NCI-H1436 (cell line): ENCODE measurements around the gene KLK3.
A peak's percentile ranks its signal among the peaks of the same experiment; 100 is the strongest.

Experiments used
- DNase-seq: peaks from one replicate; lab custom pipeline; 2025; lab: John Stamatoyannopoulos, UW

Gene KLK3

DNA sequence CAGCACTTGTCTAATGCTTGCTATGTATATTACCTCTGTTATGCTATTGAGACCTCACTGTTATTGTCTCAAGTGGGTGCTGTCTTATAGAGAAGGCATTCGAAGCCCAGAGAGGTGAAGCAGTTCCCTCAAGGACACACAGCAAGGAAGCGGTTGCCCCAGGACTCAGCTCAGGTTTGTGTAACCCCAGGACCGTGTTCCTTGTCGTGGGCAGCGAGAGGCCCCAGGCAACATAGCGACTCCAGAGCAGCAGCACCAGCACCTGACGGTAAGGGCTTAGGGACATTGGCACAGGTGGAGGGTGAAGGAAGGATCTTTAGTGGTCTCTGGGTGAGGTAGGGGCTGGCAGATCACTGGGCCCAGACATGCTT, 23.7 kb upstream of the KLK3 start:
- no peak for DNase-seq

DNA sequence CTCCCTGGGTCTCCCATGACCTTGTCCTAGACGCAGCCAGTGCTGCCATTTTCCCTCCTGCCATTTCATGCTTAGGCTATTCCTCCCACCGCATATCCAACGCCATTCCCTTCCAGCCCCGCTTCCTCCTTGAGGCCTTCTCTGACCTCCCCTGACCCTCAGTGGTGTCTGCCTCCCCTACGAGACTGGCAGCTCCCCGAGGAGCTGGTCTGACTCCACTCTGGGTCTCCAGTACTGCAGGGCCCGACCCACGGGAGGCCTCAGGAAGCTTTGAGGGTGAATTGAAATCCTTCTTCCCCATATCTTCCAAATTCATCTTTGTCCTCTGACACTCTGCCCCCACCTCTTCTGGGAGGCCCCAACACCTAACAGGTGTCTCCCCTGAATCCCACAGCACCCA, 22.0 kb upstream of the KLK3 start:
- DNase-seq = no peak

DNA sequence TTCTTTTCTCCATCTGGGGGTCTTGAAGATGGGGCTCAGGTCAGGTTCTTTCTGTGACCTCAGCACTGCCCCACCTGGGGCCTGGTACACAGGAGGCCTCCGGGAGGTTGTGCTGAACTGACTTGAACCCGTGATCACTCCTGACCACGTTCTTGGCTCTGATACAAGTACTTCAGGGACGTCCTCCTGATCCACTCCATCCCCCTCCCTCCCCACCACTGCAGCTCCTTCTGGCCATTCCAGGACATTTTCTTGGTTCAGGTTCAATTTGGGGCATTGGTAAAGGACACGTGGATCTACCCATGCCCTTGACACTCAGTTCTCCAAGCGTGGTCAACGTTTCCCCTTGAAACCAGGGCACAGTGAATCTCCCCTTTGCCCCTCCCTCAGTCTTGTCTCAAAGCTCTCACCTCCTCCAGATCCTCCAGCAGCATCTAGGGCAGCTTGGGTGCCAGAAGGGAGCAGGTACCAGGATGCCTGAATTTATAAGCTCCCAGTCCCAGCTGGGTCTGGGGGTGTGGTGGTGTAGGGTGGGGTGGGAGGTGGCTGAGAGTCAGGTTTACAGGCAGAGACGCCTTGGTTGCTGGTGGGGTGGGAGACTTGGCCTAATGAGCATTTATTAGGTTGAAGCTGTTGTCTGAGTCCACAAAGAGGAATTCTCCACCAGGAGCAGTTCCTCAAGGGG, 21.5 kb upstream of the KLK3 start, which contains the start of gene KLK15:
Gene KLK15, minus strand, starts transcription at position 458 of the 685 bp plus-strand sequence. CDS start 2,082 bp downstream, outside the sequence.
- no peak for DNase-seq

DNA sequence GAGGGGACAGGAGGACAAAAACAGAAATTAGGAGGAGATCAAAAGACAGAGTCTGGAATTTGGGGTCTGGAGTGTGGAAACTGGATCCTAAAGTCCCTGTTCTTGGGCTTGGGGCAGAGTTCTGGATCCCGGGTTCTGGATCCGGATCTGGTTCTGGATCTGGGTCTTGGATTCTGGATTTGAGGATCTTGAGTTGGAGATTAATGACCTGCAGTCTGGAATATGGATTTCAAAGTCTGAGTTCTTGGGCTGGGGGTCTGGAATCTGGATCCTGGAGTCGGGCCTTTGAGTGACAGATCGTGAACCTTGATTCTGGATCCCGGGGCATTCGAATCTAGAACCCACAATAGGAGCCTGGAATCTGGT, 20.9 kb upstream of the KLK3 start:
- no peak for DNase-seq

DNA sequence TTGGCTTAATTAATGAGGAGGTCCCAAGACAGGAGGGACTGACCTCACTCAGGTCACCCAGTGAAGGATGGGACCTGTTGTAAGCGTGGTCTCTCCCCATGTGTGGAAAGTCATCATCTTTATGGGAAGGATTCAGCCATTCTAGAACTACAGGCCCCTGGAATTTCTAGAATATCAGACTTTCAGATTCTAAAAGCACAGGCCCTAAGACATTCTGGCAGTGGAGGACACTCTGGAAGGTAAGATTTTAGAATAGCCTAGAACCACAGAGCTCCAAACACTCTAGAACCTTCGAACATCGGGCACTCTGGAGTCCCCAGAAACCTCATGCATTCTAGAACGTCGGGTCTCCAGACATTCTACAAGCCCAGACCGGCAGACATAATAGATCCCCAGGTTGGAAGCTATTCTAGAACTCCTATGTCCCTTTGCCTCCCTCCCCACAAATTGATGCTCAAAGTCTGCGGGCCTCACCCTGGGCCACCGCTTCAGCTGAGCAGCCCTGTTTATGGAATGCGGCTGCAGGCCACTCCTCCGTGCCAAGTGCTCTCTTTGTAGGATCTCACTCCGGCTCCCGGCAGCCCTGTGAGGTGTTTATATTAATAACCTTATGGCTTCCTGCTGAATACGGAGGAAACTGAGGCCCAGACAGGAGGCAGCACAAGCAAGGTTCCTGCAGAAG, 19.5 kb upstream of the KLK3 start:
- DNase-seq = no peak

DNA sequence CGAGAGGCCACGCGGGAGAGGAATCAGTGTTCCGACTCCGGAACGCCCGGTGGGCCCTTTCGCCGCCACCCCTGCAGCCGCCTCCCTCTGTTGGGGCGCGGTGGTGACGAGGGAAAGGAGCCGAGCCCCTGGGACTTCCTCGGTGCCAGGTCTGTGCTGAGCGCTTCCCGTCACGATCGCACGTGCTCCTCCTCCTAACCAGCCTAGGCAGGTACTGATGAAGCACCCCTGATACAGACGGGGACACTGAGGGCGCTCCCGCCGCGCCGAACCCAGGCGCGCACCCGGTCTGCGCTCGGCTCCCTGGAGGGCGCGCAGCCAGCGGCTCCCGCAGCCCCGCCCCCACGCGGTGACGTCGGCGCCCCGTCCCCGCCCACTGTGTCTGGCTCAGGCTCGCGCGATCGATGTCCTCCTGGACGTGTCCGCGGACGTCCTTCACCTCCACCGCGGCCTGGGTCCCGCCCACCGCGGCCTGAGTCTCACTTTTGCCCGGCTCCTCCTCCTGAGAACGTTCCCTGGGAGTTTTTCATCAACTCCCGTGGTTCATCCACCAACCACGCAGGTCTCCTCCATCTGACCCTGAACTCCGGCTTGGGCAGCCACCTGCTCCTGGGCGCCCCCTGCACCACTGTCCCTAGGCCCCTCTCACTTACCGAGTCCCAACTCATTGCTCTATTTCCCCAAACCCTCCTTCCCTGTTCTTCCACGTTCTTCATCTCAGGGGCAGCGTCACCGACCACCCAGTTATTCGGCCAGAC, 18.8 kb upstream of the KLK3 start:
- peak; percentile 82 for DNase-seq

DNA sequence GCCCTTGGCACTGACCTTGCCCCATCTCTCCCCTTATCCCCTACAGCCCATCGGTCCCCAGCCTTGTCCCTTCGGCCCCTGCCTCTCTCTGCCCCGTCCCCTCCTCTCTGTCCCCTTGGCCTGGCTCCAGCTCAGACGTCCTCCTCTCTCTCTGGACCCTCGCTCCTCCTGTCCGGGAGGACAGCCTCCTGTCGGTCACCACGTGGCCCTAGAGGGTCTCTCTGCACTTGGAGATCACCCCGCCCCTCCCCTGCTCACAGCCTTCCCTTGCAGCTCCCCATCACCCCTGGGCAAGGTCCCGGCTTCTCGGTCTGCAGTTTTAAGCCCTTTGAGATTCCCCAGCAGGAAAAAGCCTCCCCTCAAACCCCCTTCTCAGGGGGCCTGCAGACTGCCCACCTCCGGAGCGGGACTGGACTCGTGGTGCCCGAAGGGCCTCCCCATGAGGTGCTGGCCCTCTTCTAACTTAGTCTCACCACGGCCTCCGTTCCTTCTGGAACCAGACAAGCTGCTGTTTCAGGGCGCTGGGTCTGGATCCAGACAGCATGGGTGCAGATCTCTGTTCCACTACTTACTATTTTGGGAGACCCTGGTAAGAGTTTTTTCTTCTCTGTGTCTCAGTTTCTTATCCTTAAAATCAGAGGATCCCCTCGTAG, 18.0 kb upstream of the KLK3 start:
- DNase-seq = no peak

DNA sequence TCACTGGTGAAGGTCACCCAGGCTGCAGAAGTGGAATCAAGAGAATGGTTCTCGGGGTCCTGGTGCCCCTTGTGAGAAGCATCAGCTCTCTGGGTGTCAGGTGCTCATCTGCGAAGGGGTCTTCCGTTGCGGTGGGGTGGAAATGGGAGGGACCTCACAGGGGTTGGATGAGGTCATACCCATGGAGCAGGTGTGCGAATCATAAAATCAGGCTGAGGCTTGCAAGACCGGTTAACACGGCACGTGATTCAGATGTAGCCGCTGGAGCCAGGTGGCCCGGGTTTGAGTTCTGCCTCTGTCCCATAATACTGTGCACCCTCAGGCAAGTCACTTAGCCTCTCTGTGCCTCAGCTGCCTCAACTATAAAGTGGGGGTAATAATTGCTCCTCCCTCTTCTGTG, 17.4 kb upstream of the KLK3 start:
- DNase-seq = peak; percentile 51

DNA sequence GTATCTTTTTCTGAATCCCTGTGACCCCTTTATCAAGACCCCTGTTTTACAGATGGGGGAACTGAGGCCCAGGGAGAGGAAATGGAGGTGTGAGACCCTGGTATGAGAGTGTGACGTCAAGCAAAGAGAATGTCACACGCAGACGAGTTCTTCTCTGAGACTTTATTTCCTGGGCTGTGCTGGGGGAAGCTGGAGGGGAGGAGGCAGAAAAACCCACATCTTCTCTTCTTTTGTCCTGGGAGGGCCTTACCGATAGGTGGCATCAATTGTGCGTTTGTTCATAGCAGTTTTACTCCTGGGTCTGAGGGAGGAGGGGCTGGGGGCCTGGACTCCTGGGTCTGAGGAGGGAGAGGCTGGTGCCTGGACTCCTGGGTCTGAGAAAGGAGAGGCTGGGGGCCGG, 16.5 kb upstream of the KLK3 start:
- DNase-seq = peak; percentile 27

DNA sequence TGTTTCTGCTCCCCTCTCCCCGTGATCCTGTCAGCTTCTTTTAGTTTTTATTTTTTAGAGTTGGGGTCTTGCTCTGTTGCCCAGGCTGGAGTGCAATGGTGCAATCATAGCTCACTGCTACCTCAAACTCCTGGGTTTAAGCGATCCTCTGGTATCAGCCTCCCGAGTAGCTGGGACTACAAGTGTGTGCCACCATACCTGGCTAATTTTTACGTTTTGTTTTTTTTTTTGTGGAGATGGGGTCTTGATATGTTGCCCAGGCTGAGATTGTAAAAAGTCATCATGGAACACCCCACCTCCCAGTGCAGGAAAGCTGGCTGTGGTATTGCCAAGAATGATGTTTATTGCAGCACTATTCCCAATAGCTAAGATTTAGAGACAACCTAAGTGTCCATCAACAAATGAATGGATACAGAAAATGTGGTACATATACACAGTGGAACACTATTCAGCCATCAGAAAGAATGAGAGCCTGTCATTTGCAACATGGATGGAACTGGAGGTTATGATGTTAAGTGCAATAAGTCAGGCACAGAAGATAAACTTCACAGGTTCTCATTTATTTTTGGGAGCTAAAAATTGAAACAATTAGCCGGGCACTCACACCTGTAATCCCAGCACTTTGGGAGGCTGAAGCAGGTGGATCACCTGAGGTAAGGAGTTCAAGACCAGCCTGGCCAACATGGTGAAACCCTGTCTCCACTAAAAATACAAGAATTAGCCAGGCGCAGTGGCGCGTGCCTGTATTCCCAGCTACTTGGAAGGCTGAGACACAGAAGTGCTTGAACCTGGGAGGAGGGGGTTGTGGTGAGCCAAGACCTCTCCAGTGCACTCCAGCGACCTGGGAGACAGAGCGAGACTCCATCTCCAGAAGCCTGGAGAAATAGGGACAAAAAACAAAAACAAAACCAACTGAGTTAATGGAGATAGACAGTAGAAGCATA, 14.7 kb upstream of the KLK3 start:
- DNase-seq = no peak

DNA sequence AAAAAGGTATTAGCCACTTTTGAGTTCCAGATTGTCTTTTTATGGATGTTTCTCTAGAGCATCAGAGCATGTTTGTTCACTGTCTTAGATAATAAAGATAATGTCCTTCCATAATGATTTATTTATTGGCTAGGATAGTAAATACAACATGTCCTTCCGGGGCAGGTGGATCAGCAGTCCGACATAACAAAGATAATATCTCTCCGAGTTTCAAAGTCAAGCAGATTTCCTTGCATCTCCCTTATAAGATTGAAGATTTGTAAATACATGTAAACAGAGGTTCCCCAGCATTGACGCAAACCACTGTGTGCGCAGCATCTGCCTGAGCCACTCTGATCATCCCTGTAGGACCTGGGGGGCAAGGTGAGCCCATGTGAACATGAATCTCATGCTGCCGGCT, 12.6 kb upstream of the KLK3 start:
- DNase-seq = no peak

DNA sequence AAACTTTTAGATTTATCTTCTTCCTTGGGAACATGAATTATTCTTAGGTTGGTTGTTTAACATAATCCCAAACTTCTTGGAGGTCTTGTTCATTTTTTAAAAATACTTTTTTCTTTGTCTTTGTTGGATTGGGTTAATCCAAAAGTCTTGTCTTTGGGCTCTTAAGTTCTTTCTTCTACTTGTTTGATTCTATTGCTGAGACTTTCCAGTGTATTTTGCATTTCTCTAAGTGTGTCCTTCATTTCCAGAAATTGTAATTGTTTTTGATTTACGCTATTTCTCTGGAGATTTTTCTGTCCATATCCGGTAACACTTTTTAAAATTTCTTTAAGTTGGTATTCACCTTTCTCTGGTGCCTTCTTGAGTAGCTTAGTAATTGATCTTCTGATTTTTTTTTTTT, 11.5 kb upstream of the KLK3 start:
- no peak for DNase-seq

DNA sequence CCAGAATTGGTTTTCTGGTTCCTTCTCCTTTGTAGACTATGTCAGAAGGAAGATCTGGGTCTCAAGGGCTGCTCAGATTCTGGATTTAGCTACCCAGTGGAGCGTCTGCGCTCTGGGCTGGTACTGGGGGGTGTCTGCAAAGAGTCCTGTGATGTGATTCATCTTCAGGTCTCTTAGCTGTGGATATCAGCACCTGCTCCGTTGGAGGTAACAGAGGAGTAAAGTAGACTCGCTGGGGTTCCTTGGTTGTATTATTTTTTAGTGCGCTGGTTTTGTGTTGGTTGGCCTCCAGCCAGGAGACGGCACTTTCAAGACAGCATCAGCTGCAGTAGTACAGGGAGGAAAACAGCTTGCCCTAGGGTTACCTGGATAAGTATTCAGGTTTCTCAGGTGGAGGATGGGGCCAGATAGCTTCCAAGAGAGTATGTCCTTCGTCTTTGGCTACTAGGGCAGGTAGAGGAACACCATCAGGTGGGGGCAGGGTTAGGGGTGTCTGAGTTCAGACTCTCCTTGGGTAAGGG, 11.0 kb upstream of the KLK3 start:
- DNase-seq = no peak

DNA sequence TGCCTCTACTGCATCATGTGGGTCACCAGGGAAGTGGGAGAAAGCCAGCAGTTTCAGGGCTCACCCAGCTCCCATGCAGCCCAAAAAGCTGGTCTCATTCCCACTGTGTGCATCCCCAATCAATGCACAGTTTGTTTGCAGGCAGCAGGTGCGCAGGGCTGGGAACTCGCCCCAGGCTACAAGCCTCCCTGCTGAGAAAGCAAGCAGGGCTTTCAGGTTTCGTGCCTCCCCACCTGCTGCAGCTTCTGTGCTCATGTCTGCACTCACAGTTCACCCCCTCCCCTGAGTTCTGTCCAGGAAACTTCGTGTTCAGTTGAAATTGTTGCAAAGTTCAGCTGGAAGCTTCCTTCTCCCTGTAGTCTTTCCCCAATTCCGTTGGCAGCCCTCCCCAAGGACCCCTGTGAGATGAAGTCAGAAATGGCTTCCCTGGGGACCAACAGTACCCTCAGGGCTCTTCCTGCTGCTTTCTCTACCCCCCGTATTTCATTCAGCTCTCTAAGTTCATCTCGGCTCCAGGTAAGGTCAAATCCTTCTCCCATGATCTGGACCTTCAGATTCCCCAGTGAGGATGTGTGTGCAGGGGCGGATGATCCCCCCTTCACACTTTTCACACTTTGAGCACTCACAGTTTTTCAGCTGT, 10.3 kb upstream of the KLK3 start:
- peak; percentile 37 for DNase-seq

DNA sequence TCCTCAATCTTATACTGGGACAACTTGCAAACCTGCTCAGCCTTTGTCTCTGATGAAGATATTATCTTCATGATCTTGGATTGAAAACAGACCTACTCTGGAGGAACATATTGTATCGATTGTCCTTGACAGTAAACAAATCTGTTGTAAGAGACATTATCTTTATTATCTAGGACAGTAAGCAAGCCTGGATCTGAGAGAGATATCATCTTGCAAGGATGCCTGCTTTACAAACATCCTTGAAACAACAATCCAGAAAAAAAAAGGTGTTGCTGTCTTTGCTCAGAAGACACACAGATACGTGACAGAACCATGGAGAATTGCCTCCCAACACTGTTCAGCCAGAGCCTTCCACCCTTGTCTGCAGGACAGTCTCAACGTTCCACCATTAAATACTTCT, 4.0 kb upstream of the KLK3 start:
- DNase-seq = no peak

DNA sequence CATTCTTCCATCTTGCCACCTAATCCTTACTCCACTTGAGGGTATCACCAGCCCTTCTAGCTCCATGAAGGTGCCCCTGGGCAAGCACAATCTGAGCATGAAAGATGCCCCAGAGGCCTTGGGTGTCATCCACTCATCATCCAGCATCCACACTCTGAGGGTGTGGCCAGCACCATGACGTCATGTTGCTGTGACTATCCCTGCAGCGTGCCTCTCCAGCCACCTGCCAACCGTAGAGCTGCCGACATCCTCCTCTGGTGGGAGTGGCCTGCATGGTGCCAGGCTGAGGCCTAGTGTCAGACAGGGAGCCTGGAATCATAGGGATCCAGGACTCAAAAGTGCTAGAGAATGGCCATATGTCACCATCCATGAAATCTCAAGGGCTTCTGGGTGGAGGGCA, 3.1 kb upstream of the KLK3 start:
- no peak for DNase-seq

DNA sequence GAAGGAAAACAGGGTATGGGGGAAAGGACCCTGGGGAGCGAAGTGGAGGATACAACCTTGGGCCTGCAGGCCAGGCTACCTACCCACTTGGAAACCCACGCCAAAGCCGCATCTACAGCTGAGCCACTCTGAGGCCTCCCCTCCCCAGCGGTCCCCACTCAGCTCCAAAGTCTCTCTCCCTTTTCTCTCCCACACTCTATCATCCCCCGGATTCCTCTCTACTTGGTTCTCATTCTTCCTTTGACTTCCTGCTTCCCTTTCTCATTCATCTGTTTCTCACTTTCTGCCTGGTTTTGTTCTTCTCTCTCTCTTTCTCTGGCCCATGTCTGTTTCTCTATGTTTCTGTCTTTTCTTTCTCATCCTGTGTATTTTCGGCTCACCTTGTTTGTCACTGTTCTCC, 2.7 kb downstream of the KLK3 start:
- no peak for DNase-seq

DNA sequence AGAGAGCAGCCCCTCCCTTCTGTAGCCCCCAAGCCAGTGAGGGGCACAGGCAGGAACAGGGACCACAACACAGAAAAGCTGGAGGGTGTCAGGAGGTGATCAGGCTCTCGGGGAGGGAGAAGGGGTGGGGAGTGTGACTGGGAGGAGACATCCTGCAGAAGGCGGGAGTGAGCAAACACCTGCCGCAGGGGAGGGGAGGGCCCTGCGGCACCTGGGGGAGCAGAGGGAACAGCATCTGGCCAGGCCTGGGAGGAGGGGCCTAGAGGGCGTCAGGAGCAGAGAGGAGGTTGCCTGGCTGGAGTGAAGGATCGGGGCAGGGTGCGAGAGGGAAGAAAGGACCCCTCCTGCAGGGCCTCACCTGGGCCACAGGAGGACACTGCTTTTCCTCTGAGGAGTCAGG, 4.2 kb downstream of the KLK3 start:
- DNase-seq = peak; percentile 70

DNA sequence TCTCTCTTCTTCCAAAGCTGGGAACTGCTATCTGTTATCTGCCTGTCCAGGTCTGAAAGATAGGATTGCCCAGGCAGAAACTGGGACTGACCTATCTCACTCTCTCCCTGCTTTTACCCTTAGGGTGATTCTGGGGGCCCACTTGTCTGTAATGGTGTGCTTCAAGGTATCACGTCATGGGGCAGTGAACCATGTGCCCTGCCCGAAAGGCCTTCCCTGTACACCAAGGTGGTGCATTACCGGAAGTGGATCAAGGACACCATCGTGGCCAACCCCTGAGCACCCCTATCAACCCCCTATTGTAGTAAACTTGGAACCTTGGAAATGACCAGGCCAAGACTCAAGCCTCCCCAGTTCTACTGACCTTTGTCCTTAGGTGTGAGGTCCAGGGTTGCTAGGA, 5.1 kb downstream of the KLK3 start:
- DNase-seq = no peak

DNA sequence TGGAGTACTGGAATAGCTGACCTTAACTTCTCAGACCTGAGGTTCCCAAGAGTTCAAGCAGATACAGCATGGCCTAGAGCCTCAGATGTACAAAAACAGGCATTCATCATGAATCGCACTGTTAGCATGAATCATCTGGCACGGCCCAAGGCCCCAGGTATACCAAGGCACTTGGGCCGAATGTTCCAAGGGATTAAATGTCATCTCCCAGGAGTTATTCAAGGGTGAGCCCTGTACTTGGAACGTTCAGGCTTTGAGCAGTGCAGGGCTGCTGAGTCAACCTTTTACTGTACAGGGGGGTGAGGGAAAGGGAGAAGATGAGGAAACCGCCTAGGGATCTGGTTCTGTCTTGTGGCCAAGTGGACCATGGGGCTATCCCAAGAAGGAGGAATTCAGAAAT, 6.3 kb downstream of the KLK3 start:
- DNase-seq = no peak
